Endothelial cell of umbilical vein (primary cell): Measurements from ENCODE around the gene KIF23.

Source experiments
- FOS ChIP-seq: IDR thresholded peaks from 2 replicates; pipeline ENCODE4 v1.6.1; 2011; ENCODE audit warnings: mild to moderate bottlenecking, low read length, moderate library complexity, borderline replicate concordance; ENCODE audit not compliant: insufficient read depth
- TF ChIP-seq, protein P1 (sequence below), 2 donors: IDR thresholded peaks; 1 replicate in 1 of 2; 2 replicates in 1 of 2; pipeline ENCODE4 v1.5.1; 2011; ENCODE audit warnings: low read length in 2 of 2, mild to moderate bottlenecking in 2 of 2, moderate library complexity in 2 of 2, control low read depth in 1 of 2, inconsistent platforms in 1 of 2, low read depth in 1 of 2; ENCODE audit not compliant: insufficient read depth in 1 of 2; ENCODE audit errors: extremely low read depth in 1 of 2

DNA sequence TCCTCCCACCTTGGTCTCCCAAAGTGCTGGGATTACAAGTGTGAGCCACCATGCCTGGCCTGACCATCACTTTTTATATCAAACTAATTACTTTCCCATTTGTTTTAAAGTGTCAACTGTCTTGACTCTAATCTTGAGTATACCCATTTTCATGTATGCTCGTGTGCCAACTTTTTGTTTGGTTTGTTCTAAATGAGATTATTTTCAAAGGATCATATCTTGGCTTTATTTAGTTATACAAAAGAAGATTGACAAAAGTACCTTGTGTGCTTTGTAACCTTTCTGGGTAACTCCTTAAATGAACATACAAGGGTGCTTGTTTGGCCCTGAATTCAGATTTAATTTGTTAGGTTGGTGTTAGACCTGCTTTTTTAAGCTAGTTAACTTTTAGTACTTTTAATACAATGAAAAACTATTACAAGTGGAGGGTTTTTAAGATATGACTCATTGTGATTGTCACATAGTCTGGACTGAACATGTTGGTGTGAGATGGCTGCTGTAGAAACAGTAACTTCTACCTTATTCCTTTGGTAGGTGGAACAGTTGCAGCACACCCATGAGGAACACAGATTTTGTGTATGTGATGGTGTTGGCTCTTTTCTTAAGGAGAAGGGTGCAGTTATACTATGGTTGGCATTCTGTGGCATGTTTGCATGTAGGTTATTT, 10.7 kb downstream of the KIF23 start:
- TF ChIP-seq FOS, result no peak
- TF ChIP-seq, protein P1, sequence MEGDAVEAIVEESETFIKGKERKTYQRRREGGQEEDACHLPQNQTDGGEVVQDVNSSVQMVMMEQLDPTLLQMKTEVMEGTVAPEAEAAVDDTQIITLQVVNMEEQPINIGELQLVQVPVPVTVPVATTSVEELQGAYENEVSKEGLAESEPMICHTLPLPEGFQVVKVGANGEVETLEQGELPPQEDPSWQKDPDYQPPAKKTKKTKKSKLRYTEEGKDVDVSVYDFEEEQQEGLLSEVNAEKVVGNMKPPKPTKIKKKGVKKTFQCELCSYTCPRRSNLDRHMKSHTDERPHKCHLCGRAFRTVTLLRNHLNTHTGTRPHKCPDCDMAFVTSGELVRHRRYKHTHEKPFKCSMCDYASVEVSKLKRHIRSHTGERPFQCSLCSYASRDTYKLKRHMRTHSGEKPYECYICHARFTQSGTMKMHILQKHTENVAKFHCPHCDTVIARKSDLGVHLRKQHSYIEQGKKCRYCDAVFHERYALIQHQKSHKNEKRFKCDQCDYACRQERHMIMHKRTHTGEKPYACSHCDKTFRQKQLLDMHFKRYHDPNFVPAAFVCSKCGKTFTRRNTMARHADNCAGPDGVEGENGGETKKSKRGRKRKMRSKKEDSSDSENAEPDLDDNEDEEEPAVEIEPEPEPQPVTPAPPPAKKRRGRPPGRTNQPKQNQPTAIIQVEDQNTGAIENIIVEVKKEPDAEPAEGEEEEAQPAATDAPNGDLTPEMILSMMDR (IDR thresholded peaks at IDR 0.05; ENCODE audit: extremely low read depth in 1 of 2, insufficient read depth in 1 of 2, low read depth in 1 of 2, low read length in 2 of 2), result no peak
